ENCODE data around the gene ICAM1. TPM values are rescaled to one million over a fixed set of nuclear protein-coding genes. Genes with fewer than 3 reads are reported as not detected.

ICAM1 gene
- polyA plus RNA-seq, 3 donors: 21.6 to 118 (median 40.8) TPM

GRCh38 chr19:10230173-10230860 is 40.6 kb upstream of the ICAM1 start:
- under 1% methylated on average over 44 of the region's 70 CpGs for WGBS (ENCODE audit: insufficient coverage)
- H3K4me3 Mint-ChIP-seq: peak overlapping the region; percentile 88 to 92

More at GRCh38 chr19:10230173-10230860, 40.6 kb upstream of the ICAM1 start:
- Mint-ChIP-seq H3K4me1 (peaks cover 17% of the 10 kb centered on the region), H3K9me3 (no peaks in the 10 kb centered on the region), H3K27ac (peak overlapping the region in 4 of 7 donors; percentile 30 to 55 (median 40)), H3K36me3 (no peaks in the 10 kb centered on the region), H3K27me3 (ENCODE audit: low read depth in 3 of 3) (peaks cover 9 to 32% (median 31%) of the 10 kb centered on the region in 3 donors)
- peak overlapping the region; percentile 88 for H3K4me2 ChIP-seq (replicated peaks; ENCODE audit: extremely low read depth, low read length, poor library complexity, severe bottlenecking)
- H4K20me1 ChIP-seq (ENCODE audit: insufficient read depth, low read length): no peaks in the 10 kb centered on the region
- H3K36me3 ChIP-seq (replicated peaks in 1 of 2; ENCODE audit: control insufficient read depth in 1 of 2, insufficient read depth in 2 of 2, low read length in 2 of 2): no peaks in the 10 kb centered on the region
- peak overlapping the region; percentile 69 to 89 (median 80) for H3K4me3 ChIP-seq (replicated peaks in 1 of 3; ENCODE audit: low read depth in 2 of 3, low read length in 3 of 3)
- H3K4me1 ChIP-seq (ENCODE audit: control insufficient read depth in 1 of 2, insufficient read depth in 2 of 2, low read length in 2 of 2): peaks cover 16 to 35% of the 10 kb centered on the region in 2 donors
- H3K9me3 ChIP-seq (replicated peaks in 1 of 2; ENCODE audit: control insufficient read depth in 1 of 2, insufficient read depth in 1 of 2, low read length in 2 of 2): peaks cover 0 to 6% of the 10 kb centered on the region in 2 donors
- H3K9ac ChIP-seq (ENCODE audit: insufficient read depth, low read length, poor library complexity, severe bottlenecking): peak overlapping the region; percentile 81
- no peak for TF ChIP-seq CTCF (IDR thresholded peaks at IDR 0.05)
- intact Hi-C loops (cut with micrococcal nuclease): no loop called here
- H2AFZ ChIP-seq (ENCODE audit: insufficient read depth, low read depth, low read length, poor library complexity, severe bottlenecking): peak overlapping the region; percentile 87
- peak; percentile 54 to 84 (median 74) for DNase-seq
- H3K27me3 ChIP-seq (ENCODE audit: control insufficient read depth in 2 of 2, insufficient read depth in 2 of 2, low read length in 2 of 2): peaks cover 0 to 18% of the 10 kb centered on the region in 2 donors
- H3K27ac ChIP-seq (ENCODE audit: low read depth in 1 of 2, low read length in 2 of 2): peak overlapping the region in 1 of 2 donors; percentile 72
- no peaks in the 10 kb centered on the region for H3K79me2 ChIP-seq (ENCODE audit: insufficient read depth, low read length)

Measured in CD14-positive monocyte (primary cell).